Breast epithelium (tissue), 3 donors: ENCODE results near the gene LPAR2.

ENCODE experiments used
- CTCF ChIP-seq, 3 donors: fragments of 450-650 bp; IDR thresholded peaks; one replicate each; pipeline ENCODE4 v1.5.1; 2016 to 2017; ENCODE audit warnings: antibody characterized with exemption in 3 of 3, mild to moderate bottlenecking in 3 of 3, moderate library complexity in 3 of 3
- POLR2A ChIP-seq: fragments of 450-650 bp; IDR thresholded peaks from one replicate; pipeline ENCODE4 v1.6.1; 2016; ENCODE audit warnings: antibody characterized with exemption, mild to moderate bottlenecking, moderate library complexity

GRCh38 chr19:19575411-19575810 is 52.6 kb downstream of the LPAR2 start:
- no peak for TF ChIP-seq CTCF (IDR thresholded peaks at IDR 0.05)
- no peak for TF ChIP-seq POLR2A
